Adrenal gland (tissue), 12 donors: ENCODE measurements around the gene GTF2F2. TPM values are rescaled to one million over a fixed set of nuclear protein-coding genes. Genes with fewer than 3 reads are reported as not detected.
"Not testable (repeated sequence)": the region's sequence is repeated elsewhere in the genome, so short reads cannot be mapped to it uniquely, and the experiment has no call there.

Experiments
- DNase-seq, 7 donors: peaks; one replicate each; pipeline ENCODE4 v3.0.0-alpha.2; 2019 to 2020
- H3K27ac ChIP-seq, 5 donors: fragments of 200-600 bp; sonication (generic) in 4 of 5; 1 replicate in 3 of 5; 2 replicates in 2 of 5; pipeline versions ENCODE4 v1.5.1 to v1.8.0; 2016 to 2020; ENCODE audit warnings: mild to moderate bottlenecking in 1 of 5
- H3K27me3 ChIP-seq: fragments of 200-600 bp; 2 replicates; pipeline ENCODE4 v1.8.0; 2021
- H3K36me3 ChIP-seq, 2 donors: fragments of 200-600 bp; replicated peaks in 1 of 2; 1 replicate in 1 of 2; 2 replicates in 1 of 2; pipeline versions ENCODE4 v1.5.1 to v1.8.0; 2018 to 2022
- H3K4me1 ChIP-seq, 2 donors: fragments of 200-600 bp; replicated peaks in 1 of 2; 1 replicate in 1 of 2; 2 replicates in 1 of 2; pipeline versions ENCODE4 v1.5.1 to v1.8.0; 2018 to 2021
- H3K4me3 ChIP-seq, 4 donors: fragments of 200-600 bp; sonication (generic) in 3 of 4; one replicate each; pipeline ENCODE4 v1.5.1; 2016 to 2018
- H3K9me3 ChIP-seq, 3 donors: fragments of 200-600 bp; sonication (generic) in 1 of 3; replicated peaks in 1 of 3; 1 replicate in 2 of 3; 2 replicates in 1 of 3; pipeline versions ENCODE4 v1.5.1 to v1.8.0; 2016 to 2021
- CTCF ChIP-seq, 6 experiments: fragments of 450-650 bp in 4 of 6; fragments of 200-600 bp in 2 of 6; sonication (generic) in 1 of 6; IDR thresholded peaks; 1 replicate in 5 of 6; 2 replicates in 1 of 6; pipeline versions ENCODE4 v1.5.1 to v1.8.0; 2016 to 2021; ENCODE audit warnings: antibody characterized with exemption in 6 of 6, mild to moderate bottlenecking in 2 of 6, moderate library complexity in 1 of 6
- POLR2A ChIP-seq, 2 donors: fragments of 450-650 bp; IDR thresholded peaks; one replicate each; pipeline ENCODE4 v1.6.1; 2017; ENCODE audit warnings: antibody characterized with exemption in 2 of 2, mild to moderate bottlenecking in 2 of 2, moderate library complexity in 1 of 2
- WGBS, 4 donors: extraction: QIAGEN DNeasy Blood & Tissue Kit in 2 of 4; methylation state at CpG; one replicate each; pipeline versions ENCODE4 v1.1.5 to v1.1.7; 2013 to 2017; 5-methylcytosine and 5-hydroxymethylcytosine counted together
- intact Hi-C, 2 donors: fragments of 100-400 bp; cut with DNase I; formaldehyde crosslinking; loops; one replicate each; pipeline versions ENCODE4 v1.14.1 to v1.15.0; 2022 to 2023
- polyA plus RNA-seq, 3 donors: library from polyadenylated mRNA; stranded (reverse); fragments of 200-250 nt in 2 of 3; fragments of 350-450 nt in 1 of 3; fragmentation: Illumina TruSeq in 1 of 3; extraction: RNeasy Lipid Tissue Mini Kit (QIAGEN cat#74804) in 1 of 3; gene quantifications; one replicate each; pipeline ENCODE4 v1.2.3, GENCODE V29; 2013 to 2014
- total RNA-seq, 9 donors: library from RNA; depleted of rRNA in 4 of 9; stranded (reverse); fragments of >200 nt in 4 of 9; fragments of 120-200 nt in 1 of 9; fragmentation: NEBNext Ultra II Directional in 1 of 9; extraction: Animal tissue kit (Norgen Biotek cat#: 25700) in 1 of 9; gene quantifications; one replicate each; pipeline versions ENCODE4 v1.1.0 to v1.2.4, GENCODE V29; 2013 to 2023
- donor health status: healthy with polysubstance abuse.
- donor health status: Bipolar disorder and iron deficiency.
- donor health status: DM: yes; HTN: yes; CAD: no.
- donor health status: DM: no; HTN: no; CAD: no.
- donor health status: DM: no; HTN: no; CAD: no.
- donor health status: DM: yes; HTN: yes; CAD: no.

GTF2F2 gene
- total and polyA plus RNA-seq, 12 donors = 11.4 to 34.4 (median 23.0) TPM

- DNase-seq = no peak
- 81 to 88% (median 87%) methylated on average over 7 of the region's 7 CpGs for WGBS, 4 donors
- Histone ChIP-seq H3K9me3 (no peaks in the 10 kb centered on the region), H3K27me3 (no peaks in the 10 kb centered on the region), H3K36me3 (no peaks in the 10 kb centered on the region), H3K4me3 (no peak overlapping the region), H3K4me1 (no peaks in the 10 kb centered on the region), H3K27ac (no peak overlapping the region)
- intact Hi-C loops = no loop called here
- no peak for TF ChIP-seq CTCF (IDR thresholded peaks at IDR 0.05)
- no peak for TF ChIP-seq POLR2A (IDR thresholded peaks at IDR 0.05)
These were observed 177.3 kb downstream of the GTF2F2 start for GRCh38 chr13:45297456-45298205.

- H3K27me3 ChIP-seq = no peaks in the 10 kb centered on the region
- WGBS, 4 donors = 82 to 100% (median 91%) methylated on average over 1 to 2 of the region's 2 CpGs
- intact Hi-C loops = no loop called here
These were observed 177.8 kb downstream of the GTF2F2 start for GRCh38 chr13:45298206-45298505.

GRCh38 chr13:45298550-45298949, 178.2 kb downstream of the GTF2F2 start:
- H3K36me3 ChIP-seq, H3K9me3 ChIP-seq, H3K27me3 ChIP-seq, H3K4me1 ChIP-seq, H3K4me3 ChIP-seq, H3K27ac ChIP-seq, intact Hi-C loops, DNase-seq: not testable (repeated sequence)
- WGBS, 4 donors = 81 to 95% (median 92%) methylated on average over 3 of the region's 3 CpGs

More at GRCh38 chr13:45298206-45298505, 177.8 kb downstream of the GTF2F2 start:
- Histone ChIP-seq H3K36me3 (no peaks in the 10 kb centered on the region), H3K4me1 (no peaks in the 10 kb centered on the region), H3K9me3 (no peaks in the 10 kb centered on the region), H3K27ac (no peak overlapping the region), H3K4me3 (no peak overlapping the region)
- DNase-seq = no peak
- TF ChIP-seq CTCF (IDR thresholded peaks at IDR 0.05) = no peak
- no peak for TF ChIP-seq POLR2A (IDR thresholded peaks at IDR 0.05)

GRCh38 chr13:45299194-45299593, 178.9 kb downstream of the GTF2F2 start:
- Histone ChIP-seq H3K27me3 (no peaks in the 10 kb centered on the region), H3K36me3 (no peaks in the 10 kb centered on the region), H3K4me1 (no peaks in the 10 kb centered on the region), H3K27ac (no peak overlapping the region), H3K9me3 (no peaks in the 10 kb centered on the region), H3K4me3 (no peak overlapping the region)
- intact Hi-C loops = no loop called here
- TF ChIP-seq CTCF (IDR thresholded peaks at IDR 0.05) = no peak
- 57 to 70% (median 65%) methylated on average over 3 of the region's 3 CpGs for WGBS, 4 donors
- no peak for DNase-seq
